Peyer's patch (tissue), 4 donors: Measurements from ENCODE around the gene GNAQ. TPM values are rescaled to one million over a fixed set of nuclear protein-coding genes. Genes with fewer than 3 reads are reported as not detected.

Experiments
- DNase-seq, 3 donors: peaks; one replicate each; pipeline ENCODE4 v3.0.0-alpha.2; 2017 to 2019
- H3K27ac ChIP-seq, 4 donors: fragments of 200-600 bp; sonication (generic); one replicate each; pipeline ENCODE4 v1.5.1; 2016 to 2019
- H3K27me3 ChIP-seq, 2 donors: fragments of 200-600 bp; sonication (generic); one replicate each; pipeline ENCODE4 v1.5.1; 2019
- H3K36me3 ChIP-seq, 3 donors: fragments of 200-600 bp; sonication (generic); one replicate each; pipeline ENCODE4 v1.5.1; 2016 to 2019
- H3K4me1 ChIP-seq, 4 donors: fragments of 200-600 bp; sonication (generic); one replicate each; pipeline ENCODE4 v1.5.1; 2016 to 2019
- H3K4me3 ChIP-seq, 4 donors: fragments of 200-600 bp; sonication (generic); 1 replicate in 3 of 4; 2 replicates in 1 of 4; pipeline ENCODE4 v1.5.1; 2016 to 2019; ENCODE audit warnings: mild to moderate bottlenecking in 1 of 4
- H3K9me3 ChIP-seq, 4 donors: fragments of 200-600 bp; sonication (generic); one replicate each; pipeline ENCODE4 v1.5.1; 2016 to 2019; ENCODE audit warnings: mild to moderate bottlenecking in 1 of 4
- POLR2A ChIP-seq, 2 donors: fragments of 450-650 bp; IDR thresholded peaks; one replicate each; pipeline ENCODE4 v1.5.1; 2017; ENCODE audit warnings: antibody characterized with exemption in 2 of 2, mild to moderate bottlenecking in 2 of 2, moderate library complexity in 2 of 2
- total RNA-seq, 4 donors: library from RNA; depleted of rRNA; stranded (reverse); fragments of >200 nt; gene quantifications; one replicate each; pipeline ENCODE4 v1.1.0, GENCODE V29; 2016
- TF ChIP-seq, protein P1 (sequence below), 6 experiments: fragments of 450-650 bp in 4 of 6; fragments of 200-600 bp in 2 of 6; sonication (generic) in 1 of 6; IDR thresholded peaks; one replicate each; pipeline ENCODE4 v1.5.1; 2017 to 2019; ENCODE audit warnings: antibody characterized with exemption in 6 of 6, mild to moderate bottlenecking in 3 of 6, moderate library complexity in 1 of 6

Gene GNAQ
- total RNA-seq, 4 donors from 2014 or later, result 28.7 to 45.4 (median 33.5) TPM

DNA sequence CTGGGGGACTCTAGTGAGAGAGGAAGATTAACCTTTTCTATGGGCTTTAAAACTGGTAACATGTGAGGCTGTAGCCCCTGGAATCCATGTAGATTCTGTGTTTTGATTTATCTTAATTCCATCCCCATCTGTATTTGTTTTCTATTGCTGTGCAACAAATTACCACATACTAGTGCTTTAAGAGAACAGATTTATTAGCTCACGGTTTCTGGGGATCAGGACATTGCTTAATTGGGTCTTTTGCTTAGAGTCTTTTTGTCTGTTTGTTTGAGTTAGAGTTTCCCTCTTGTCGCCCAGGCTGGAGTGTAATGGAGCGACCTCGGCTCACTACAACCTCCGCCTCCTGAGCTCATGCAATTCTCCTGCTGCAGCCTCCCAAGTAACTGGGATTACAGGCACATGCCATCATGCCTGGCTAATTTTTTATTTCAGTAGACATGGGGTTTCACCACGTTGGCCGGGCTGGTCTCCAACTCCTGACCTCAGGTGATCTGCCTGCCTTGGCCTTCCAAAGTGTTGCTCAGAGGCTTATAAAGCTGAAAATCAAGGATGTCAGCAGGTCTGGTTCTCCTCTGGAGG lies 353.6 kb downstream of the GNAQ start:
- no peak for TF ChIP-seq POLR2A (IDR thresholded peaks at IDR 0.05)
- TF ChIP-seq, protein P1, sequence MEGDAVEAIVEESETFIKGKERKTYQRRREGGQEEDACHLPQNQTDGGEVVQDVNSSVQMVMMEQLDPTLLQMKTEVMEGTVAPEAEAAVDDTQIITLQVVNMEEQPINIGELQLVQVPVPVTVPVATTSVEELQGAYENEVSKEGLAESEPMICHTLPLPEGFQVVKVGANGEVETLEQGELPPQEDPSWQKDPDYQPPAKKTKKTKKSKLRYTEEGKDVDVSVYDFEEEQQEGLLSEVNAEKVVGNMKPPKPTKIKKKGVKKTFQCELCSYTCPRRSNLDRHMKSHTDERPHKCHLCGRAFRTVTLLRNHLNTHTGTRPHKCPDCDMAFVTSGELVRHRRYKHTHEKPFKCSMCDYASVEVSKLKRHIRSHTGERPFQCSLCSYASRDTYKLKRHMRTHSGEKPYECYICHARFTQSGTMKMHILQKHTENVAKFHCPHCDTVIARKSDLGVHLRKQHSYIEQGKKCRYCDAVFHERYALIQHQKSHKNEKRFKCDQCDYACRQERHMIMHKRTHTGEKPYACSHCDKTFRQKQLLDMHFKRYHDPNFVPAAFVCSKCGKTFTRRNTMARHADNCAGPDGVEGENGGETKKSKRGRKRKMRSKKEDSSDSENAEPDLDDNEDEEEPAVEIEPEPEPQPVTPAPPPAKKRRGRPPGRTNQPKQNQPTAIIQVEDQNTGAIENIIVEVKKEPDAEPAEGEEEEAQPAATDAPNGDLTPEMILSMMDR (IDR thresholded peaks at IDR 0.05), result no peak
- Histone ChIP-seq H3K27ac (no peak overlapping the region), H3K4me1 (no peaks in the 10 kb centered on the region), H3K27me3 (no peaks in the 10 kb centered on the region), H3K36me3 (no peaks in the 10 kb centered on the region), H3K4me3 (no peak overlapping the region), H3K9me3 (no peaks in the 10 kb centered on the region)
- DNase-seq, result no peak

DNA sequence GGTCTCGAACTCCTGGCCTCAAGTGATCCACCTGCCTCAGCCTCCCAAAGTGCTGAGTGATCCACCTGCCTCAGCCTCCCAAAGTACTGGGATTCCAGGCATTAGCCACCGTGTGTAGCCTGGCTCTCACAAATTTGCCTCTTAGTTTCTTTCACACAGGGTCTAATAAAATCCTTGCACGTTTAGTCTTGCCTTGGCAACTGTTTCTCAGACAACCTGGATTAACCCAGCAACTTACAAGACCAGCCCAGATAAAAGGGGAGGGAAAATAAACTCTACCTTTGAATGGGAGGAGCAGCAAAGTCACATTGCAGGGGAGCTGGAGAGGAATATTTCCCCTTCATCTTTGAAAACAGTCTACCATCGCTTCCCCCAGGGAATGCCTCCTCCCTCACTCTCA lies 354.2 kb downstream of the GNAQ start:
- DNase-seq, result no peak
- Histone ChIP-seq H3K9me3 (no peaks in the 10 kb centered on the region), H3K27ac (no peak overlapping the region), H3K27me3 (no peaks in the 10 kb centered on the region), H3K4me3 (no peak overlapping the region), H3K36me3 (no peaks in the 10 kb centered on the region), H3K4me1 (no peaks in the 10 kb centered on the region)
- TF ChIP-seq, protein P1 (IDR thresholded peaks at IDR 0.05), result no peak
- TF ChIP-seq POLR2A (IDR thresholded peaks at IDR 0.05), result no peak

DNA sequence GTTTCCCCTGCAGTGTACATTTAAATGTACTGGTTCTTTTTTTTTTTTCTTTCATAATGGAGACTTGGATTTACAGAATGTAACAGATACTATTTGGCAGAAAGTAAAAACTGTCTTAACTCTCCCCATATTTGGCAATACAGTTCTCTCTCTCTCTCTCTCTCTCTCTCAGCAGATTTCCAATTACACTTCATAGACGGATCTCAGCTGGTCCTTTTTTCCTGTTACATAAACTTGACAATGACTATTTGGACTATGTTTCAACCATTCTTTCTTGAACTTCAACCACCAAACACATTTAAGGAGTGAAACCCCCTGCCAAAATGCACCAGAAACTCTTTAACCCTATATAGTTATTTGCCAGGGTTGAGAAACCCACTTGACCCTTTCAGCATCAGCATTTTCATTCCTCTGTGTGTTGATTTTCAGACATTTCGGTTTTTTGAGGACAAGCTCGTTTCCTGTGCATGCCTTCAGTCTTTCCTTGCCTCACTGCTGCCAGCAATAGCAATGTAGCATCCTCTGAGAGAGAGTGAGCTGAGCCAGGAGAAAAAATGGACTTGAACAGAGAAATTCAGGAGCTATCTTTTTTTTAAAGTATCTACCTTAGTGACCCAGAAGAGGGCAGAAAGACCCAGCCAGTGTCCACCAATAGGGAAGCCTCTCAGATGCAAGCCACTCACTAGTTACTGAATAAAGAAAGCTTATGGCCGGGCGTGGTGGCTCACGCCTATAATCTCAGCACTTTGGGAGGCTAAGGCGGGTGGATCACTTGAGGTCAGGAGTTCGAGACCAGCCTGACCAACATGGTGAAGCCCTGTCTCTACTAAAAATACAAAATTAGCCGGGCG lies 357.4 kb downstream of the GNAQ start:
- DNase-seq, result no peak
- TF ChIP-seq, protein P1 (IDR thresholded peaks at IDR 0.05), result no peak
- TF ChIP-seq POLR2A (IDR thresholded peaks at IDR 0.05), result no peak
- H3K27me3 ChIP-seq, result no peaks in the 10 kb centered on the region
- no peaks in the 10 kb centered on the region for H3K9me3 ChIP-seq
- H3K4me3 ChIP-seq, result no peak overlapping the region
- no peaks in the 10 kb centered on the region for H3K36me3 ChIP-seq
- H3K4me1 ChIP-seq, result no peaks in the 10 kb centered on the region
- peak overlapping the region in 1 of 4 donors; percentile 10 for H3K27ac ChIP-seq

DNA sequence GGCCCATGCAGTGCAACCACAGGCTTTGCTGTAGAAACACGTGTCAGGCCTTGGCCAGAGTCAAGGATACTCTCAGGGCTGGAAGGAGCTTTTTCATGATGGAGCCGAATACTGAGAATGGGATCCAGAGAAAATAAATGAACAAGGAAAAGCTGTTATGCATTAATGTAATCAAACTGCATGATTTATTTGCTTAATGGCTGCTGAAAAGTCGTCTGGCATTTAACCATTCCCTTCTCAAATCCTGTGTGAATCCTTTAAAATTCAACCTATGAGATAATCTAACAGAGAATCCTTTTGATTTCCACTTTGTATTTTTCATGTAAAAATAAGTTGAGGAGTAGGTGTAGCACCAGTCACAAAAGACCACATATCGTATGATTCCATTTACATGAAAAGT lies 359.4 kb downstream of the GNAQ start:
- no peaks in the 10 kb centered on the region for H3K9me3 ChIP-seq
- DNase-seq, result no peak
- H3K27ac ChIP-seq, result no peak overlapping the region
- no peaks in the 10 kb centered on the region for H3K27me3 ChIP-seq
- H3K4me1 ChIP-seq, result no peaks in the 10 kb centered on the region
- no peak overlapping the region for H3K4me3 ChIP-seq
- no peaks in the 10 kb centered on the region for H3K36me3 ChIP-seq
- no peak for TF ChIP-seq POLR2A (IDR thresholded peaks at IDR 0.05)
- TF ChIP-seq, protein P1 (IDR thresholded peaks at IDR 0.05), result no peak

DNA sequence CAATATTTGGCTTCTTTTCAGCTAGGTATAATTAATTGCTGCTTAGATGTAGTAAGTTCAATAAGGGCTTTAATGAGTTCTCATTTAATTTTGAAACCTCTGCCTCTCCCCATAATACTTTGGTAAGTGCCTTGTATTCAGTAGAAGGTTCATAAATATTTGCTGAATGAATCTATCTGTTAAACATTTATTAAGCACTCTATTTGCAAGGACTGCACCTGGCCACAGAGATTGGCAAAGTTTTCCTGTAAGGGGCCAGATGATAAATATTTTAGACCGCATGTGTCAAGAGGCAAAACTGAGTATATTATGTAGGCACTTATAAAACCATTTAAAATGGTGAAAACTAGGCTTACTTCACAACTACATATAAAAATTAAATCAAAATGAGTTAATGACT lies 364.5 kb downstream of the GNAQ start:
- no peak overlapping the region for H3K27ac ChIP-seq
- no peak for DNase-seq
- no peaks in the 10 kb centered on the region for H3K36me3 ChIP-seq
- no peak for TF ChIP-seq POLR2A (IDR thresholded peaks at IDR 0.05)
- TF ChIP-seq, protein P1 (IDR thresholded peaks at IDR 0.05), result no peak
- H3K27me3 ChIP-seq, result no peaks in the 10 kb centered on the region
- H3K4me1 ChIP-seq, result no peaks in the 10 kb centered on the region
- H3K4me3 ChIP-seq, result no peak overlapping the region
- H3K9me3 ChIP-seq, result no peaks in the 10 kb centered on the region

Other genes starting within 250 kb of the GNAQ start
- 10 to 100 TPM in 1 of 4 donors, 1 to 10 TPM in 3; 5.4 to 19.0 (median 6.5) TPM for gene CEP78, start 204.3 kb upstream of the GNAQ start, total RNA-seq